ENCODE measurements around the gene CEP170B.

- TF ChIP-seq, protein P1, sequence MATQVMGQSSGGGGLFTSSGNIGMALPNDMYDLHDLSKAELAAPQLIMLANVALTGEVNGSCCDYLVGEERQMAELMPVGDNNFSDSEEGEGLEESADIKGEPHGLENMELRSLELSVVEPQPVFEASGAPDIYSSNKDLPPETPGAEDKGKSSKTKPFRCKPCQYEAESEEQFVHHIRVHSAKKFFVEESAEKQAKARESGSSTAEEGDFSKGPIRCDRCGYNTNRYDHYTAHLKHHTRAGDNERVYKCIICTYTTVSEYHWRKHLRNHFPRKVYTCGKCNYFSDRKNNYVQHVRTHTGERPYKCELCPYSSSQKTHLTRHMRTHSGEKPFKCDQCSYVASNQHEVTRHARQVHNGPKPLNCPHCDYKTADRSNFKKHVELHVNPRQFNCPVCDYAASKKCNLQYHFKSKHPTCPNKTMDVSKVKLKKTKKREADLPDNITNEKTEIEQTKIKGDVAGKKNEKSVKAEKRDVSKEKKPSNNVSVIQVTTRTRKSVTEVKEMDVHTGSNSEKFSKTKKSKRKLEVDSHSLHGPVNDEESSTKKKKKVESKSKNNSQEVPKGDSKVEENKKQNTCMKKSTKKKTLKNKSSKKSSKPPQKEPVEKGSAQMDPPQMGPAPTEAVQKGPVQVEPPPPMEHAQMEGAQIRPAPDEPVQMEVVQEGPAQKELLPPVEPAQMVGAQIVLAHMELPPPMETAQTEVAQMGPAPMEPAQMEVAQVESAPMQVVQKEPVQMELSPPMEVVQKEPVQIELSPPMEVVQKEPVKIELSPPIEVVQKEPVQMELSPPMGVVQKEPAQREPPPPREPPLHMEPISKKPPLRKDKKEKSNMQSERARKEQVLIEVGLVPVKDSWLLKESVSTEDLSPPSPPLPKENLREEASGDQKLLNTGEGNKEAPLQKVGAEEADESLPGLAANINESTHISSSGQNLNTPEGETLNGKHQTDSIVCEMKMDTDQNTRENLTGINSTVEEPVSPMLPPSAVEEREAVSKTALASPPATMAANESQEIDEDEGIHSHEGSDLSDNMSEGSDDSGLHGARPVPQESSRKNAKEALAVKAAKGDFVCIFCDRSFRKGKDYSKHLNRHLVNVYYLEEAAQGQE (IDR thresholded peaks at IDR 0.05; ENCODE audit: low read depth), result no peak
- TF ChIP-seq YY1 (IDR thresholded peaks at IDR 0.05; ENCODE audit: low read depth), result no peak
- no peak for TF ChIP-seq ZBTB7A (IDR thresholded peaks at IDR 0.05; ENCODE audit: low read depth)
- no peak for TF ChIP-seq EP300 (IDR thresholded peaks at IDR 0.05; ENCODE audit: borderline replicate concordance)
- no peak for TF ChIP-seq TAF1 (IDR thresholded peaks at IDR 0.05; ENCODE audit: low read depth)
- no peak for TF ChIP-seq CREB1 (IDR thresholded peaks at IDR 0.05; ENCODE audit: low read depth)
- TF ChIP-seq MAX (IDR thresholded peaks at IDR 0.05), result no peak
- no peak for TF ChIP-seq RAD21 (IDR thresholded peaks at IDR 0.05; ENCODE audit: low read depth)
- TF ChIP-seq FOXM1 (IDR thresholded peaks at IDR 0.05; ENCODE audit: borderline replicate concordance, low read depth), result no peak
- no peak for TF ChIP-seq NFIC (IDR thresholded peaks at IDR 0.05)
- TF ChIP-seq EGR1 (IDR thresholded peaks at IDR 0.05), result no peak
- TF ChIP-seq, protein P2, sequence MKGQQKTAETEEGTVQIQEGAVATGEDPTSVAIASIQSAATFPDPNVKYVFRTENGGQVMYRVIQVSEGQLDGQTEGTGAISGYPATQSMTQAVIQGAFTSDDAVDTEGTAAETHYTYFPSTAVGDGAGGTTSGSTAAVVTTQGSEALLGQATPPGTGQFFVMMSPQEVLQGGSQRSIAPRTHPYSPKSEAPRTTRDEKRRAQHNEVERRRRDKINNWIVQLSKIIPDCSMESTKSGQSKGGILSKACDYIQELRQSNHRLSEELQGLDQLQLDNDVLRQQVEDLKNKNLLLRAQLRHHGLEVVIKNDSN (IDR thresholded peaks at IDR 0.05), result no peak
Observed at GRCh38 chr14:104855532-104856090, 9.5 kb upstream of the CEP170B start.
